Raji (cell line): ENCODE results near the gene FBXL12.

Experiments used
- POLR2A ChIP-seq: IDR thresholded peaks from 2 replicates; pipeline ENCODE4 v1.6.1; 2011; ENCODE audit warnings: low read depth, low read length, control low read depth; ENCODE audit not compliant: insufficient read depth

The FBXL12 gene

DNA sequence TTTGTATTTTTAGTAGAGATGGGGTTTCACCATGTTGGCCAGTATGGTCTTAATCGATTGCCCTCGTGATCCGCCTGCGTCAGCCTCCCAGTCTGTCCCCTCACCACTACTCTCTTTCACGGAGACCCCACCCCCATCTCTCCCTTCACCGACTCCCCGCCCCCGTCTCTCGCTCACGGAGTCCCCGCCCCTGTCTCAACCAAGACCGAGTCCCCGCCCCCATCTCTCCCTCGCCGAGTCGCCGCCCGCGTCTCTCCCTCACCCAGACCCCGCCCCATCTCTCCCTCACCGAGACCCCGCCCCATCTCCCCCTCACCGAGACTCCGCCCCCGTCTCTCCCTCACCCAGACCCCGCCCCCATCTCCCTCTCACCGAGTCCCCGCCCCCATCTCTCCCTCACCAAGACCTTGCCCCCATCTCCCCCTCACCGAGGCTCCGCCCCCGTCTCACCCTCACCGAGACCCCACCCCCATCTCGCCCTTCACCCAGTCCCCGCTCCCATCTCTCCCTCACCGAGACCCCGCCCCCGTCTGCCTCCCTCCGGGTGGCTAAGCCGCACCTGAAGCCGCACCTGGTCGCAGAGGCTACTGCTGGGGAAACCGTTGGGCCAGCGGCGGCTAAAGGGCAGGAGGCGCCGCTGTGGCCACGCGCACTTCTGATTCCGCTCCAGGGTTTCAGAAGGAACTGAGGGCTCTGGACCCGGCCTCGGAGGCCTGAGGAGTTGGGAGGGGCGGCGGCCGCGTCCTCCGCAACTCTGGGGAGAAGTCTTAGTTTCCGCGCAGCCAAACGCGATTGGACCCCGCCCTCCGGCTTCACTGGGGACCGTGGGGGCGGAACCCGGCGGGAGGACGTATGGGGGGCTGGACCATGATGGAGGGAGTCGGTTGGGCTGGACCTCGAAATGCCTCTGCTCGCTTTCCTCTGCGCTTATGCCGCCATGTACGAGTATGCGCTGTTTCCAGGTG lies 33.2 kb downstream of the FBXL12 start:
- TF ChIP-seq POLR2A, result peak; percentile 58; the same call in 1 of the 2 replicates

DNA sequence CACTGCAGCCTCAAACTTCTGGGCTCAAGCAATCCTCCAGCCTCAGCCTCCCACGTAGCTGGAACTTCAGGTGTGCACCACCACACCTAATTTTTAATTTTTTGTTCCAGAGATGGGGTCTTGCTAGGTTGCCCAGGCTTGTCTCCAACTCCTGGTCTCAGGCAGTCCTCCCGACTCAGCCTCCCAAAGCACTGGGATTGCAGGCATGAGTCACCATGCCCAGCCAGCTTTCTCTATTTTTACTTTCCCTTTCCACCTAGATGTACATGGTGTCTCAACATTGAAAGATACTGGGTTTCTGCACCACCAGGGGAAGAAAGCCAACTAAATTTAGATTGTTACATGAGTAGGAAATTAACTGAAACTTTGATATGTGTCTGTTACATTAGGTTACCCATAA lies 36.5 kb downstream of the FBXL12 start:
- TF ChIP-seq POLR2A, result no peak

DNA sequence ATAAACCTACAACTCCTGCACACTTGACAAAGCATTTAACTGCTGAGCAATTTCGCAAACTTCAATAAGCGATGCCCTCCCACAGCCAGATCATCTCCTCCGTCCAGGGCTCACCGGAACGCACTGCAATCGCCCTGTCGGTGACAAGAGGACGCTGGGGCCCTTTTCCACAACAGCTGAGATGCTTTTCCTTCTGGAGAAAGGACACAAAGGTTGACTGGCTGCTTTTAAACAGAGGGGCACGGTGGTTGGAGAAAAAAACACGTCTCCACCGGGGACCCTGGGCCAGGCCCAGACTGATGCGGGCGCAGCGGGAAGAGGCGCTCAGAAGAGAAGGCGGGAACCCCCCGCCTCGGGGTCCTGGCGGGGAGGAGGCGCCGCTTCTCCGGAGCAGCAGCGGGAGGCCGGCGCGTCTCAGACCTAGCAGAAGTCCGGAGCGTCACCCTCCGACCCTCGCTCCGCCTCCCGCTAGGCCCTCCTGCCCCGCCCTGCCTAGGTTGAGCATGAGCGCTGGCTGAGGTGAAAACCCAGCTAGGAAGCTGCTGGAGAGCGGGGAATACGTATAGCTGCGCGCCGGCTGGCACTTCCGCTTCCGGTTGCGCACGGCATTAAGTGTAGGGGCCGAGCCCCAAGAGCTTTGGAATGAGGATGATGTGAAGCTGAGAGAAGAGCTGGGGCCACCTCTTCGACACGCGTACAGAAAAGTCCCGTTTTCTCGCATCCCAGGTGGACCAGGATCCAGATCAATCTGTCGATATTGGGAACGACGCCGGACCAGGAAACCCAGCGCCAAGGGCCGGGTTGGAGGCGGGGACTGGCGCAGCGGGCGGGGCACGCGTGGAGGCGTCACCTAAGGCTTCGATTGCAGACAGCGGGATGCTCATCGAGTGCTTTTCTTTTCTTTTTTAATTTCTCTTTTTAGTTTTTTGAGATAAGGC lies 50.4 kb downstream of the FBXL12 start, which contains the start of gene ZNF846:
ZNF846 (minus strand) TSS at position 564 of the 938 bp plus-strand sequence. CDS start 3,788 bp downstream, outside the sequence.
- peak; percentile 60 for TF ChIP-seq POLR2A
